HepG2 (cell line): ENCODE results near the gene AGK. TPM values are rescaled to one million over a fixed set of nuclear protein-coding genes. Genes with fewer than 3 reads are reported as not detected.

Experiments
- ATAC-seq: fragments of 200-7000 bp; cut with Tn5 transposase; 3 replicates; pipeline ENCODE4 v1.9.1; 2020; ENCODE audit warnings: mild to moderate bottlenecking, moderate library complexity
- BruUV-seq: library from RNA; stranded (reverse); fragments of 400-500 nt; replicated peaks from 2 replicates; lab custom pipeline; 2021; lab: Mats Ljungman, UMichigan
- CTCF ChIA-PET: fragments of 300-600 bp; formaldehyde crosslinking; extraction: SDS; loops from one replicate; lab custom pipeline; 2021; ENCODE audit warnings: low total read pairs, inconsistent platforms, low intra/inter-chr PET ratio; lab: Yijun Ruan, JAX
- POLR2A ChIA-PET: fragments of 350-600 bp; sonication (Branson Sonifier 250); formaldehyde crosslinking; loops from one replicate; lab custom pipeline; 2020; ENCODE audit warnings: antibody characterized with exemption, inconsistent platforms; lab: Yijun Ruan, JAX
- DNase-seq: peaks from one replicate; pipeline ENCODE4 v3.0.0-alpha.2; 2015; ENCODE audit warnings: low spot score
- FAIRE-seq: peaks from 3 replicates; lab custom pipeline; 2011; peaks lifted over from hg19 to GRCh38; lab: Jason Lieb, UNC
- H2AFZ ChIP-seq: one replicate; pipeline ENCODE4 v1.6.1; 2011; ENCODE audit warnings: low read length, inconsistent platforms
- H3K27ac ChIP-seq: fragments of 300-600 bp; 3 replicates; pipeline ENCODE4 v1.8.0; 2011; ENCODE audit warnings: mixed run types, mild to moderate bottlenecking, mixed read lengths, low read length, inconsistent platforms; ENCODE audit not compliant: insufficient read depth; ENCODE audit errors: extremely low read length
- H3K27me3 ChIP-seq, 2 experiments: fragments of 200-600 bp in 1 of 2; 2 replicates in 1 of 2; 3 replicates in 1 of 2; pipeline versions ENCODE4 v1.6.0 to v1.8.0; 2011; ENCODE audit warnings: low read length in 2 of 2, mild to moderate bottlenecking in 2 of 2, moderate library complexity in 2 of 2, inconsistent platforms in 1 of 2; ENCODE audit not compliant: insufficient read depth in 2 of 2, control insufficient read depth in 1 of 2
- H3K36me3 ChIP-seq, 2 experiments: fragments of 200-600 bp in 1 of 2; replicated peaks in 1 of 2; 2 replicates in 1 of 2; 3 replicates in 1 of 2; pipeline versions ENCODE4 v1.5.1 to v1.8.0; 2011; ENCODE audit warnings: low read length in 2 of 2, inconsistent platforms in 1 of 2; ENCODE audit not compliant: insufficient read depth in 2 of 2, control insufficient read depth in 1 of 2
- H3K4me1 ChIP-seq: 2 replicates; pipeline ENCODE4 v1.5.1; 2012; ENCODE audit warnings: low read length, inconsistent platforms; ENCODE audit not compliant: insufficient read depth
- H3K4me2 ChIP-seq: 2 replicates; pipeline ENCODE4 v1.6.0; 2011; ENCODE audit warnings: low read depth, low read length, inconsistent platforms
- H3K4me3 ChIP-seq, 3 experiments: fragments of 200-600 bp in 1 of 3; sonication (generic), shearing (Covaris generic) in 1 of 3; replicated peaks in 1 of 3; 2 replicates each; pipeline ENCODE4 v1.5.1; 2011 to 2016; ENCODE audit warnings: low read length in 3 of 3, inconsistent platforms in 2 of 3, low read depth in 2 of 3, mild to moderate bottlenecking in 2 of 3, control low read depth in 1 of 3, mixed read lengths in 1 of 3; ENCODE audit not compliant: insufficient read depth in 1 of 3
- H3K79me2 ChIP-seq: one replicate; pipeline ENCODE4 v1.6.1; 2011; ENCODE audit warnings: low read length, inconsistent platforms; ENCODE audit not compliant: insufficient read depth
- H3K9ac ChIP-seq: 2 replicates; pipeline ENCODE4 v1.6.0; 2011; ENCODE audit warnings: mild to moderate bottlenecking, low read depth, low read length, inconsistent platforms; ENCODE audit not compliant: insufficient read depth
- H3K9me3 ChIP-seq: 2 replicates; pipeline ENCODE4 v1.5.1; 2012; ENCODE audit warnings: mild to moderate bottlenecking, low read length
- H4K20me1 ChIP-seq: 2 replicates; pipeline ENCODE4 v1.6.0; 2011; ENCODE audit warnings: inconsistent platforms, mild to moderate bottlenecking, low read length, moderate library complexity; ENCODE audit not compliant: insufficient read depth
- ATF4 ChIP-seq, 2 experiments: fragments of 450-650 bp in 1 of 2; sonication (generic) in 1 of 2; formaldehyde crosslinking; IDR thresholded peaks; 2 replicates each; pipeline versions ENCODE4 v1.5.0 to v1.8.0; 2020 to 2022; ENCODE audit warnings: mild to moderate bottlenecking in 1 of 2, missing genetic modification reagents in 1 of 2
- DNMT3B ChIP-seq: conservative IDR thresholded peaks from 2 replicates; pipeline ENCODE4 v1.6.1; 2016; ENCODE audit warnings: missing biosample characterization, control low read depth
- HCFC1 ChIP-seq: fragments of 150-350 bp; IDR thresholded peaks from 2 replicates; pipeline ENCODE4 v1.6.1; 2014; ENCODE audit warnings: low read depth, low read length
- MEIS1 ChIP-seq: sonication (generic); formaldehyde crosslinking; IDR thresholded peaks from 2 replicates; pipeline ENCODE4 v1.9.0; 2021; ENCODE audit warnings: mild to moderate bottlenecking, missing genetic modification reagents, moderate library complexity, borderline replicate concordance
- NONO ChIP-seq, 2 experiments: fragments of 450-650 bp in 1 of 2; sonication (generic) in 1 of 2; formaldehyde crosslinking in 1 of 2; IDR thresholded peaks in 1 of 2; conservative IDR thresholded peaks in 1 of 2; 2 replicates each; pipeline versions ENCODE4 v1.6.1 to v1.8.0; 2017 to 2022; ENCODE audit warnings: mild to moderate bottlenecking in 1 of 2, missing genetic modification reagents in 1 of 2, moderate library complexity in 1 of 2
- PRDM10 ChIP-seq: sonication (generic); formaldehyde crosslinking; IDR thresholded peaks from 2 replicates; pipeline ENCODE4 v1.4.0; 2020; ENCODE audit warnings: low read depth, missing genetic modification reagents
- SIX1 ChIP-seq: sonication (generic); formaldehyde crosslinking; IDR thresholded peaks from 2 replicates; pipeline ENCODE4 v1.4.0; 2020; ENCODE audit warnings: missing genetic modification reagents, borderline replicate concordance
- ZNF136 ChIP-seq: sonication (generic); formaldehyde crosslinking; IDR thresholded peaks from 2 replicates; pipeline ENCODE4 v1.8.1; 2022; ENCODE audit warnings: low read depth, mild to moderate bottlenecking, moderate library complexity, missing genetic modification reagents
- ZNF274 ChIP-seq: sonication (generic); formaldehyde crosslinking; IDR thresholded peaks from 2 replicates; pipeline ENCODE4 v1.5.1; 2020; ENCODE audit warnings: mild to moderate bottlenecking, missing genetic modification reagents
- ZNF550 ChIP-seq: sonication (generic); formaldehyde crosslinking; IDR thresholded peaks from 2 replicates; pipeline ENCODE4 v1.4.0; 2020; ENCODE audit warnings: mild to moderate bottlenecking, missing genetic modification reagents, borderline replicate concordance
- WGBS: methylation state at CpG from one replicate; pipeline ENCODE4 v1.1.6; 2017; ENCODE audit warnings: low lambda C conversion rate; 5-methylcytosine and 5-hydroxymethylcytosine counted together
- in situ Hi-C: cut with HindIII; loops from 2 replicates; pipeline ENCODE4 v1.10.0; 2017; ENCODE audit warnings: low pct_unique_long_range_greater_than_20kb; ENCODE audit not compliant: extremely low pct_ligation_motif_present
- intact Hi-C: fragments of 100-400 bp; cut with micrococcal nuclease; formaldehyde crosslinking; loops from one replicate; pipeline ENCODE4 v1.10.0; 2022; ENCODE audit not compliant: unreplicated experiment
- polyA plus RNA-seq, 8 experiments: library from polyadenylated mRNA; depleted of rRNA in 3 of 8; stranded (reverse) in 7 of 8; unstranded in 1 of 8; fragments of >200 nt; fragmentation: Illumina TruSeq in 4 of 8; extraction: Trizol in 4 of 8; gene quantifications; 2 replicates each; pipeline versions ENCODE4 v1.2.1 to v1.2.3, GENCODE V29; 2011 to 2016; ENCODE audit warnings: low read depth in 4 of 8, missing spikeins in 1 of 8, mixed read lengths in 1 of 8; ENCODE audit not compliant: insufficient read depth in 1 of 8
- total RNA-seq, 5 experiments: library from RNA; depleted of rRNA; stranded (reverse); fragments of >200 nt; fragmentation: Illumina TruSeq; extraction: Trizol; gene quantifications; 2 replicates each; pipeline ENCODE4 v1.2.3, GENCODE V29; 2016; ENCODE audit warnings: low read depth in 1 of 5
- TF ChIP-seq, protein P1 (sequence below), 2 experiments: IDR thresholded peaks; 2 replicates each; pipeline ENCODE4 v1.6.1; 2011 to 2012; ENCODE audit warnings: low read length in 2 of 2, borderline replicate concordance in 1 of 2, low read depth in 1 of 2, mild to moderate bottlenecking in 1 of 2, moderate library complexity in 1 of 2

AGK gene
- total and polyA plus RNA-seq, 2 of the 13 experiments (the other 11 are each of a cell fraction or from before 2014, with no cell fraction given): 23.7 to 30.1 TPM

DNA sequence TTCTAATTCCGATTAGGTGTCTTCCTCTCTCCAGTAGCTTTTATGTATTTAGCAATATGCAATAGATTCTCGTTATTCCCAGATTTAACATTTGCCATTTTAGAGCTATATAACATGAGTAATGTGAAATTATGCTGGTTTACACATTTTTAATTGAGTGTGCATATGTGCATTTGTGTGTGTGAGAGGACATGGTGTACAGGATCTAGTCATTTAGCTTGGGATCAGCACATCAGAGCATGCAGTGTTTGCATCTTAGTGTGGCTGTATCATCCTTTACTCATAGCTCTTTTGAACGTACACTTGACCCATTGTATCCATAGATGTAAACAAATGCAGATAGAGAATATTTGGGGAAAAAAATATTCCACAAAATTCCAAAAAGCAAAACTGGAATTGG, 84.8 kb downstream of the AGK start:
- H3K27me3 ChIP-seq: no peaks in the 10 kb centered on the region
- H2AFZ ChIP-seq: no peak overlapping the region
- no peak overlapping the region for H3K9ac ChIP-seq
- in situ Hi-C loops (no loop called here), intact Hi-C loops (no loop called here)
- ATAC-seq: no peak
- H4K20me1 ChIP-seq: no peaks in the 10 kb centered on the region
- ChIA-PET CTCF (no interaction called here), POLR2A (no interaction called here)
- no peak for TF ChIP-seq ATF4 (CRISPR knock-in tag; IDR thresholded peaks at IDR 0.05)
- TF ChIP-seq PRDM10 (CRISPR knock-in tag): no peak
- no peak for TF ChIP-seq DNMT3B (CRISPR knock-in tag)
- no peak for TF ChIP-seq NONO (IDR thresholded peaks at IDR 0.05)
- TF ChIP-seq NONO (CRISPR knock-in tag; conservative IDR thresholded peaks at IDR 0.05): no peak
- TF ChIP-seq MEIS1 (CRISPR knock-in tag): no peak
- TF ChIP-seq, protein P1, sequence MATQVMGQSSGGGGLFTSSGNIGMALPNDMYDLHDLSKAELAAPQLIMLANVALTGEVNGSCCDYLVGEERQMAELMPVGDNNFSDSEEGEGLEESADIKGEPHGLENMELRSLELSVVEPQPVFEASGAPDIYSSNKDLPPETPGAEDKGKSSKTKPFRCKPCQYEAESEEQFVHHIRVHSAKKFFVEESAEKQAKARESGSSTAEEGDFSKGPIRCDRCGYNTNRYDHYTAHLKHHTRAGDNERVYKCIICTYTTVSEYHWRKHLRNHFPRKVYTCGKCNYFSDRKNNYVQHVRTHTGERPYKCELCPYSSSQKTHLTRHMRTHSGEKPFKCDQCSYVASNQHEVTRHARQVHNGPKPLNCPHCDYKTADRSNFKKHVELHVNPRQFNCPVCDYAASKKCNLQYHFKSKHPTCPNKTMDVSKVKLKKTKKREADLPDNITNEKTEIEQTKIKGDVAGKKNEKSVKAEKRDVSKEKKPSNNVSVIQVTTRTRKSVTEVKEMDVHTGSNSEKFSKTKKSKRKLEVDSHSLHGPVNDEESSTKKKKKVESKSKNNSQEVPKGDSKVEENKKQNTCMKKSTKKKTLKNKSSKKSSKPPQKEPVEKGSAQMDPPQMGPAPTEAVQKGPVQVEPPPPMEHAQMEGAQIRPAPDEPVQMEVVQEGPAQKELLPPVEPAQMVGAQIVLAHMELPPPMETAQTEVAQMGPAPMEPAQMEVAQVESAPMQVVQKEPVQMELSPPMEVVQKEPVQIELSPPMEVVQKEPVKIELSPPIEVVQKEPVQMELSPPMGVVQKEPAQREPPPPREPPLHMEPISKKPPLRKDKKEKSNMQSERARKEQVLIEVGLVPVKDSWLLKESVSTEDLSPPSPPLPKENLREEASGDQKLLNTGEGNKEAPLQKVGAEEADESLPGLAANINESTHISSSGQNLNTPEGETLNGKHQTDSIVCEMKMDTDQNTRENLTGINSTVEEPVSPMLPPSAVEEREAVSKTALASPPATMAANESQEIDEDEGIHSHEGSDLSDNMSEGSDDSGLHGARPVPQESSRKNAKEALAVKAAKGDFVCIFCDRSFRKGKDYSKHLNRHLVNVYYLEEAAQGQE (IDR thresholded peaks at IDR 0.05; ENCODE audit: borderline replicate concordance in 1 of 2, low read depth in 1 of 2, low read length in 2 of 2): no peak
- TF ChIP-seq HCFC1: no peak
- no peak for TF ChIP-seq SIX1 (CRISPR knock-in tag)
- no peak for TF ChIP-seq ZNF136
- TF ChIP-seq ZNF274 (CRISPR knock-in tag): no peak
- TF ChIP-seq ZNF550 (CRISPR knock-in tag): no peak
- H3K4me1 ChIP-seq: no peaks in the 10 kb centered on the region
- H3K27ac ChIP-seq: no peak overlapping the region
- no TSS peak for BruUV-seq
- 97% methylated on average over 3 of the region's 3 CpGs for WGBS
- no peak overlapping the region for H3K4me2 ChIP-seq
- DNase-seq: no peak
- no peaks in the 10 kb centered on the region for H3K79me2 ChIP-seq
- no peak for FAIRE-seq
- H3K4me3 ChIP-seq: no peak overlapping the region
- H3K9me3 ChIP-seq: no peaks in the 10 kb centered on the region
- H3K36me3 ChIP-seq: peaks cover 5 to 7% of the 10 kb centered on the region in 2 experiments; a peak in 3 of 5 replicates
